NT2/D1 (cell line): Measurements from ENCODE around the gene CLSTN3.

Source experiments
- DNase-seq: peaks from one replicate; pipeline ENCODE4 v3.0.0-alpha.2; 2011; ENCODE audit warnings: low read depth, low spot score
- H3K27me3 ChIP-seq: 2 replicates; pipeline ENCODE4 v1.6.0; 2011; ENCODE audit warnings: mild to moderate bottlenecking; ENCODE audit not compliant: insufficient read length, insufficient read depth
- H3K36me3 ChIP-seq: 2 replicates; pipeline ENCODE4 v1.6.1; 2011; ENCODE audit warnings: mild to moderate bottlenecking, low read length, mixed read lengths; ENCODE audit not compliant: insufficient read depth, insufficient read length
- H3K4me1 ChIP-seq: 2 replicates; pipeline ENCODE4 v1.5.1; 2011; ENCODE audit not compliant: insufficient read depth, insufficient read length
- H3K4me3 ChIP-seq: 2 replicates; pipeline ENCODE4 v1.5.1; 2011; ENCODE audit warnings: low read depth; ENCODE audit not compliant: insufficient read length
- H3K9ac ChIP-seq: 2 replicates; pipeline ENCODE4 v1.6.0; 2011; ENCODE audit warnings: low read depth; ENCODE audit not compliant: insufficient read length
- H3K9me3 ChIP-seq: 2 replicates; pipeline ENCODE4 v1.5.1; 2011; ENCODE audit warnings: mild to moderate bottlenecking, low read length; ENCODE audit not compliant: insufficient read depth
- SUZ12 ChIP-seq: IDR thresholded peaks from 2 replicates; pipeline ENCODE4 v1.6.1; 2011; ENCODE audit not compliant: insufficient read length, insufficient read depth; ENCODE audit errors: extremely low read depth
- YY1 ChIP-seq: IDR thresholded peaks from 2 replicates; pipeline ENCODE4 v1.6.1; 2011; ENCODE audit not compliant: insufficient read length, insufficient read depth
- ZNF274 ChIP-seq: IDR thresholded peaks from 2 replicates; pipeline ENCODE4 v1.6.1; 2011; ENCODE audit warnings: mild to moderate bottlenecking, low read depth, low read length

Gene CLSTN3

DNA sequence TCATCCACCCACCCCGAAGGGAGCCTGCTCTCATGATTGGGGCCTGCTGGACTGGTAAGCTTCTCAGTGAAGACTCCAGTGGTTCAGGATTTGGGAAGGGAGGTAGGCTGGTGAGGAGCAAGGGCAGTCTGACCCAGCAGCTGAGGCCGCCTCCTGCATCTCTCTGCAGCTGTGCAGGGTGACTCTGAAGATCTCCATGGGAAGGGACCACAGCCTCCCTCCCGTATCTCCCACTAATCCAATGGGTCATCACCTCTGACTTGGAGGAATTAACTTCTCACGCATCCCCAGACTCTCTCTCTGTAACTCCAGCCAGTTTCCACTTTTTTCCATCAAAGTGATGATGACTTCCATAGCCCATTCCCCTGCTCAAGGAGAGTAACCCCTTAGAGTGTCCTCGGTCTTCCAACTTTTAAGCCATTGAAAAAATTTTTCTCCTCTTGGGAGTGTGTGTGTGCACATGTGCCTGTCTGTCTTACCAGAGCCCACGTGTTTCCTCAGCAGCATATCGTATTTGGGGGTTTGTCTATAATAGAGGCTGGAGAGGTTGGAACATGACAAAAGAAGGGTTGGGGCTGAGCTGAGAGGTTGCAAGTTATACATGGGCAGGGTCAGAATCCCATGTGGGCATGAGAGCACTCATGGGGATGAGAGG is 11.3 kb downstream of the CLSTN3 start:
- DNase-seq, result no peak
- H3K27me3 ChIP-seq, result no peaks in the 10 kb centered on the region
- TF ChIP-seq YY1 (no peak), SUZ12 (no peak), ZNF274 (no peak)
- H3K4me3 ChIP-seq, result no peak overlapping the region
- H3K9me3 ChIP-seq, result no peaks in the 10 kb centered on the region
- no peaks in the 10 kb centered on the region for H3K4me1 ChIP-seq
- H3K9ac ChIP-seq, result no peak overlapping the region
- H3K36me3 ChIP-seq, result peaks cover 49% of the 10 kb centered on the region

DNA sequence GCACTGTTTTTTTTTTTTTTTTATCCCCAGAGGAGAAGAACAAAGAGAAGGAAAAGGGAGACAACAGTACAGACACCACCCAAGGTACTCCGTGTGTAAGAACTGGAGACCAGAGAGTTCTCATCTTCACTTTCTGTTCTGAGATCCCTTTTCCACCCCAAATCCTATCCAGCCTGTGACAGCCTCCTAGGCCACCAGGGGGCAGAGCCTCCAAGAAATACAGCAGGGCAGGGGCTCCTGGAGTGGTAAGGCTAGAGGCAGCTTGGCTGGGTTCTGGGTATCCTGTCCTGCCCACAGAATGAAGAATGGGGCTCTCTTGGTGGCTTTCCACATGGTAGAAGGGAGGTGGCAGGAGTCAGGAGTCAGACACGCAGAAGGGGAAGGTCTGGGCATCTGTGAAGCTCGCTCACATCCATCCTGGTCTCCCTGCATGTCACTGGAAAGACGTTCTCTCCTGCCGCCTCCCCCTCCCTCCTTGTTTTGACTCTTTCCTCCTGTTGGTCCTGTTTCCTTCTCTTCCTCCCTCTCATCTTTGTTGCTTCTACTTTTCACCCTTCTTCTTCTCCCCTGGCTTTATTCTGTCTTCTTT is 12.0 kb downstream of the CLSTN3 start:
- Histone ChIP-seq H3K9me3 (no peaks in the 10 kb centered on the region), H3K4me3 (no peak overlapping the region), H3K36me3 (peaks cover 46% of the 10 kb centered on the region), H3K4me1 (no peaks in the 10 kb centered on the region), H3K9ac (no peak overlapping the region), H3K27me3 (no peaks in the 10 kb centered on the region)
- TF ChIP-seq ZNF274 (no peak), YY1 (no peak), SUZ12 (no peak)
- DNase-seq, result peak; percentile 75

DNA sequence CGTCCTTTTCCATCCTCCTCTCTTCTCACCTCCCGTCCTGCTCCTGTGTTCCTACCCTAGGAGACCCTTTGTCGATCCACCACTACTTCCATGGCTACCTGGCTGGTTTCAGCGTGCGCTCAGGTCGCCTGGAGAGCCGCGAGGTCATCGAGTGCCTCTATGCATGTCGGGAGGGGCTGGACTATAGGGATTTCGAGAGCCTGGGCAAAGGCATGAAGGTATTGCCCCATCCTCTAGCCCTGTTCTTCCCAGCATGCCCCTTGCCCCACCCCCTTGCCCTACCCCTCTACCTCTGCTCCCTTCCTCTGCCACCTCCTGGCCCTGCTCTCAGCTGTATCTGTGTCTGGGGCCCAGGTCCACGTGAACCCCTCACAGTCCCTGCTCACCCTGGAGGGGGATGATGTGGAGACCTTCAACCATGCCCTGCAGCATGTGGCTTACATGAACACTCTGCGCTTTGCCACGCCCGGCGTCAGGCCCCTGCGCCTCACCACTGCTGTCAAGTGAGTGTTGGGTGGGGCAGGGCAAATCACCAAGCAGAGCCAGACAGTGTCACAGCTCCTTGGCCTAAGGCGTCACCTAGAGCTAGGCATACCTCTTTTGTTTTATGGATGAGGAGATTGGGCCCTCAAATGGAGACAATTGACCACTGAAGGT is 12.8 kb downstream of the CLSTN3 start:
- no peak for TF ChIP-seq YY1
- no peak for TF ChIP-seq ZNF274
- TF ChIP-seq SUZ12, result no peak
- DNase-seq, result no peak
- H3K4me1 ChIP-seq, result no peaks in the 10 kb centered on the region
- H3K9ac ChIP-seq, result no peak overlapping the region
- H3K36me3 ChIP-seq, result peaks cover 39% of the 10 kb centered on the region
- no peaks in the 10 kb centered on the region for H3K9me3 ChIP-seq
- H3K27me3 ChIP-seq, result no peaks in the 10 kb centered on the region
- no peak overlapping the region for H3K4me3 ChIP-seq

- no peaks in the 10 kb centered on the region for H3K27me3 ChIP-seq
- H3K36me3 ChIP-seq, result peaks cover 36% of the 10 kb centered on the region
- no peak for DNase-seq
- no peaks in the 10 kb centered on the region for H3K9me3 ChIP-seq
- H3K4me1 ChIP-seq, result no peaks in the 10 kb centered on the region
- no peak for TF ChIP-seq ZNF274
- no peak for TF ChIP-seq YY1
- no peak for TF ChIP-seq SUZ12
- H3K9ac ChIP-seq, result no peak overlapping the region
- H3K4me3 ChIP-seq, result no peak overlapping the region
Observed at GRCh38 chr12:7143564-7143963, 13.4 kb downstream of the CLSTN3 start.

- Histone ChIP-seq H3K4me1 (no peaks in the 10 kb centered on the region), H3K9me3 (no peaks in the 10 kb centered on the region), H3K9ac (no peak overlapping the region), H3K27me3 (no peaks in the 10 kb centered on the region), H3K36me3 (peaks cover 43% of the 10 kb centered on the region), H3K4me3 (no peak overlapping the region)
- TF ChIP-seq YY1, result no peak
- TF ChIP-seq ZNF274, result no peak
- no peak for TF ChIP-seq SUZ12
- no peak for DNase-seq
Observed at GRCh38 chr12:7144414-7145120, 14.4 kb downstream of the CLSTN3 start.

DNA sequence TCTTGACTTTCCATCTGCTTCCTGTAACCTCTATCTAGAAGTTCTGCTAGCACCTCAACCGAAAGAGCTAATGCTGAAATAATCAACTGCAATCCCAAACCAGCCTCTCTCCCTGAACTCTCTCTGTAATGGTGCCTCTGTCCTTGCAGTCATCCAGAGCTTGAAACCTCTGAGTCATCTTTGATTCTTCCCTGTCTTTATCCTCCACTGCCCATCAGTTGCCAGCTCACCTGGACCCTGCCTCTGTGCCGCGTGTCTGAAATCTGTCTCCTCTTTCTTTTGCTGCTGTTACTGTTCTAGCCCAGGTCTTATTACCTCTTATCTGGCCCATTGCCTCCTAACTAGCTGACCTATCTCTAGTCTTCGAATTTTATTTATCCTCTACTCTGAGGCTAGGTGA is 15.5 kb downstream of the CLSTN3 start:
- Histone ChIP-seq H3K9ac (no peak overlapping the region), H3K4me3 (no peak overlapping the region), H3K9me3 (no peaks in the 10 kb centered on the region), H3K27me3 (no peaks in the 10 kb centered on the region), H3K36me3 (peaks cover 49% of the 10 kb centered on the region), H3K4me1 (no peaks in the 10 kb centered on the region)
- no peak for DNase-seq
- TF ChIP-seq YY1, result no peak
- TF ChIP-seq ZNF274, result no peak
- TF ChIP-seq SUZ12, result no peak

DNA sequence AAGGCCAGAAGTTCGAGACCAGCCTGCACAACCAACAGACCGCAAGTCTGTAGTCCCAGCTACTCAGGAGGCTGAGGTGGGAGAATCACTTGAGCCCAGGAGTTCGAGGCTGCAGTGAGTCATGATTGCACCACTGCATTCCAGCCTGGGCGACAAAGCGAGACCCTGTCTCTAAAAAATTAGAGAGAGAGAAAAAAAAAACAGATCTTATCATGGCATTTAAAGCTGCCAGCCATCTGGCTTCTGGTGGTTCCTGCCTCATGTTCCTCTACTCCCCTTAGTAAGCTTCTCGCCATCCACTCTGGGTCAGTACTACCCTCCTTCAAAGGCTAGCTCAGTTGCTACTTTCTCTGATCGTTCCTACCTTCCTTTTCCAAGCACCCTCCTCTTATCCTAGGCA is 16.1 kb downstream of the CLSTN3 start:
- Histone ChIP-seq H3K4me3 (no peak overlapping the region), H3K4me1 (no peaks in the 10 kb centered on the region), H3K27me3 (no peaks in the 10 kb centered on the region), H3K9me3 (no peaks in the 10 kb centered on the region), H3K9ac (no peak overlapping the region), H3K36me3 (peaks cover 49% of the 10 kb centered on the region)
- DNase-seq, result no peak
- TF ChIP-seq SUZ12 (no peak), ZNF274 (no peak), YY1 (no peak)
